ENCODE measurements around the gene KANTR. TPM values are rescaled to one million over a fixed set of nuclear protein-coding genes. Genes with fewer than 3 reads are reported as not detected.

Gene KANTR
- total RNA-seq, 1 experiment from 2014 or later, result 7.5 TPM

DNA sequence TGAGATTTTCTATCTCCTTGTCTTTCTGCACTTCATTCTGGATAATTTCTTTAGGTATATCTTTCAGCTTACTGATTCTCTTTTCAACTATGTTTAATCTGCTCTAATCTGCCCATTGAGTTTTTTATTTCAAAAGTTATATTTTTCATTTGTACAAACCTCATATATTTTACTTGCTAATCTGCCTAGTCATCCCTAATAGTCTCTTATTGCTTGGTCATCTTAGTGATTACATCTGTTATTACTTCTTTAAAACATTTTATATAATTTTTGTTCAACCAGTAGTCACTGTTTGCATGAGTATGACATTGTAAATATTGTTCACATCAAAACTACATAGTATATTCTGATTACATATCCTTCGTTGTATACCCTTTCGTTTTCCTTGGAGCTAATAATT is 32.4 kb downstream of the KANTR start (continued):
- TF ChIP-seq SP1 (IDR thresholded peaks at IDR 0.05; ENCODE audit: low read depth) (no peak), SRF (IDR thresholded peaks at IDR 0.05; ENCODE audit: low read depth) (no peak), POLR2AphosphoS5 (IDR thresholded peaks at IDR 0.05; ENCODE audit: low read depth, low read length) (no peak), EGR1 (IDR thresholded peaks at IDR 0.05; ENCODE audit: low read depth) (no peak), EZH2 (IDR thresholded peaks at IDR 0.05) (no peak), ZNF274 (IDR thresholded peaks at IDR 0.05; ENCODE audit: low read depth, low read length) (no peak)

DNA sequence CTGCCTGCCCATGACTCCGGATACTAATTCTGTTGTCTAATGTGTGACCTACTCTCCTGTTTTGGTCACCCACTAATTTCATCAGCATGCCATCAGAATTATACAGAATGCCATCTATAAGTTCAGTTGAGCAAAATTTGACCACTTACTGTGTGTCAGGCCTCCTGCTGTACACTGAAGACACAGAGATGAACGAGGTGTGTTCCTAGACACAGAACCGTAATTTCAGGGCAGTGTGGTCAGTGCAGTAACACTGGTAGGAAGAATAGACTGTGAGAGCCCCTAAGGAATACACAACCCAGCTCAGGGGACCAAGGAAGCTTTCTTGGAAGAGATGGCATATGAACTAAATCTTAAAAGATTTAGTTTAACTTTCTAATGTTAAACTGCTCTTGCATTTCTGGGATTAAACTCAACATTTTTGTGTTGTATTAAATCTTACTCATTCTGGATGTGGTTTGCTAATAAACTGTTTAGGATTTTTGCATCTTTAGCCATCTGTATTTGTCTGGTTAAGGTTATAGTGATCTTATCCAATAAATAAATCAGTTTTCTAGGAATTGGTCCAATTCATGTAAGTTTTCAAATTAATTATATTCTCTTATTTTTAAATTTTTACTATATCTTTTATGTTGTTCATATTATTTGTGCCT is 34.3 kb downstream of the KANTR start:
- DNase-seq (ENCODE audit: low read depth, low spot score) (no peak), ATAC-seq (no peak)
- Histone ChIP-seq H3K36me3 (ENCODE audit: control insufficient read depth in 1 of 2, insufficient read depth in 2 of 2, low read length in 2 of 2) (no peaks in the 10 kb centered on the region), H3K9me3 (ENCODE audit: control insufficient read depth in 1 of 2, insufficient read depth in 1 of 2, low read depth in 1 of 2, low read length in 2 of 2) (no peaks in the 10 kb centered on the region), H3K27me3 (ENCODE audit: insufficient read depth, low read length) (no peaks in the 10 kb centered on the region), H3K4me1 (ENCODE audit: control insufficient read depth in 1 of 2, insufficient read depth in 2 of 2, low read length in 2 of 2) (no peaks in the 10 kb centered on the region), H3K9me2 (ENCODE audit: insufficient read depth) (no peaks in the 10 kb centered on the region), H3K27ac (ENCODE audit: low read depth, low read length) (no peak overlapping the region), H4K20me1 (ENCODE audit: insufficient read depth) (no peaks in the 10 kb centered on the region), H3K4me3 (replicated peaks in 1 of 2; ENCODE audit: low read depth in 1 of 2, low read length in 2 of 2) (no peak overlapping the region), H3K4me2 (ENCODE audit: low read length) (no peak overlapping the region), H3K9ac (ENCODE audit: low read length) (no peak overlapping the region), H3K79me2 (ENCODE audit: insufficient read depth, low read length) (no peaks in the 10 kb centered on the region), H2AFZ (ENCODE audit: low read depth, low read length, poor library complexity, severe bottlenecking) (no peak overlapping the region)
- TF ChIP-seq ZNF274 (IDR thresholded peaks at IDR 0.05; ENCODE audit: low read depth, low read length), result no peak
- TF ChIP-seq RAD21 (IDR thresholded peaks at IDR 0.05; ENCODE audit: low read depth), result no peak
- ChIA-PET CTCF (no interaction called here), POLR2A (no interaction called here), RAD21 (ENCODE audit: low non-redundant PET in 1 of 2, low total read pairs in 2 of 2, uncharacterized antibody in 2 of 2, unreplicated experiment in 2 of 2) (no interaction called here)
- intact Hi-C loops (cut with micrococcal nuclease), result no loop called here
- BruUV-seq (replicated peaks), result no TSS peak

DNA sequence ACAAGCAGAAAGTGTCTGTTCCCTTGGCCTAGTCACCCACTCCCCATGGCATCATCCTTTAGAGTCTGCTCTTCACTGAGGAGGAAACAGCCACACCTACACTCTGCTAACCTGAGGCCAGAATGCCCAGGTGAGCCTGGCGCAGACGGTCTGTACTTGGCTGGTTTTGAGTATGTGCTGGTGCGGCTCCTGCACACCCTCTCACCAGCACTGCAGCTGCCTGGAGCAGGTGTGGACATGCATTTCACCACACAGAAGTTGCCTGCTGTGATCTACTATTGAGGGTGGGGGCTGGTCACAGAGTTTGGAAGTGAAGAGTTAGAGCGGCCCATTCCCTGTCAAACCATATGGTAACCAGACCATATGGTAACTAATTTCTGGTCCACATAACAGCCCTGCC is 39.5 kb downstream of the KANTR start:
- Histone ChIP-seq H3K4me2 (ENCODE audit: low read length) (no peak overlapping the region), H4K20me1 (ENCODE audit: insufficient read depth) (no peaks in the 10 kb centered on the region), H3K9me2 (ENCODE audit: insufficient read depth) (no peaks in the 10 kb centered on the region), H3K79me2 (ENCODE audit: insufficient read depth, low read length) (no peaks in the 10 kb centered on the region), H3K9me3 (ENCODE audit: control insufficient read depth in 1 of 2, insufficient read depth in 1 of 2, low read depth in 1 of 2, low read length in 2 of 2) (no peaks in the 10 kb centered on the region), H3K4me1 (ENCODE audit: control insufficient read depth in 1 of 2, insufficient read depth in 2 of 2, low read length in 2 of 2) (no peaks in the 10 kb centered on the region), H3K4me3 (replicated peaks in 1 of 2; ENCODE audit: low read depth in 1 of 2, low read length in 2 of 2) (no peak overlapping the region), H2AFZ (ENCODE audit: low read depth, low read length, poor library complexity, severe bottlenecking) (no peak overlapping the region), H3K9ac (ENCODE audit: low read length) (no peak overlapping the region), H3K27me3 (ENCODE audit: insufficient read depth, low read length) (no peaks in the 10 kb centered on the region), H3K36me3 (ENCODE audit: control insufficient read depth in 1 of 2, insufficient read depth in 2 of 2, low read length in 2 of 2) (no peaks in the 10 kb centered on the region), H3K27ac (ENCODE audit: low read depth, low read length) (no peak overlapping the region)
- TF ChIP-seq ATF3 (IDR thresholded peaks at IDR 0.05) (no peak), YY1 (IDR thresholded peaks at IDR 0.05; ENCODE audit: extremely low read depth, insufficient replicate concordance, low read depth, low read length) (no peak), TCF7L2 (IDR thresholded peaks at IDR 0.05; ENCODE audit: borderline replicate concordance, extremely low read depth, insufficient read depth, insufficient read length) (no peak), POLR2AphosphoS5 (IDR thresholded peaks at IDR 0.05; ENCODE audit: low read depth, low read length) (no peak)
- TF ChIP-seq, protein P1, sequence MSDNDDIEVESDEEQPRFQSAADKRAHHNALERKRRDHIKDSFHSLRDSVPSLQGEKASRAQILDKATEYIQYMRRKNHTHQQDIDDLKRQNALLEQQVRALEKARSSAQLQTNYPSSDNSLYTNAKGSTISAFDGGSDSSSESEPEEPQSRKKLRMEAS (IDR thresholded peaks at IDR 0.05), result no peak
- intact Hi-C loops (cut with micrococcal nuclease), result no loop called here
- no peak for ATAC-seq
- no TSS peak for BruUV-seq (replicated peaks)
- DNase-seq (ENCODE audit: low read depth, low spot score), result no peak
- ChIA-PET RAD21 (ENCODE audit: low non-redundant PET in 1 of 2, low total read pairs in 2 of 2, uncharacterized antibody in 2 of 2, unreplicated experiment in 2 of 2) (no interaction called here), POLR2A (no interaction called here), CTCF (no interaction called here)
